ENCODE measurements around the gene ADCY7. TPM values are rescaled to one million over a fixed set of nuclear protein-coding genes. Genes with fewer than 3 reads are reported as not detected.
A peak's percentile ranks its signal among the peaks of the same experiment; 100 is the strongest.

Gene ADCY7
- total RNA-seq, 6 experiments from 2014 or later: 2.5 to 10.2 (median 6.5) TPM

GRCh38 chr16:50360033-50360778, 93.9 kb downstream of the ADCY7 start:
- 77% methylated on average over 6 of the region's 6 CpGs for WGBS (ENCODE audit: insufficient coverage, low coverage, low lambda C conversion rate, missing lambda C conversion rate)
- ATAC-seq: peak in 1 of 4 donors; percentile 78
- no peak for TF ChIP-seq CTCF (IDR thresholded peaks at IDR 0.05)
- TF ChIP-seq POLR2A (IDR thresholded peaks at IDR 0.05): no peak

DNA sequence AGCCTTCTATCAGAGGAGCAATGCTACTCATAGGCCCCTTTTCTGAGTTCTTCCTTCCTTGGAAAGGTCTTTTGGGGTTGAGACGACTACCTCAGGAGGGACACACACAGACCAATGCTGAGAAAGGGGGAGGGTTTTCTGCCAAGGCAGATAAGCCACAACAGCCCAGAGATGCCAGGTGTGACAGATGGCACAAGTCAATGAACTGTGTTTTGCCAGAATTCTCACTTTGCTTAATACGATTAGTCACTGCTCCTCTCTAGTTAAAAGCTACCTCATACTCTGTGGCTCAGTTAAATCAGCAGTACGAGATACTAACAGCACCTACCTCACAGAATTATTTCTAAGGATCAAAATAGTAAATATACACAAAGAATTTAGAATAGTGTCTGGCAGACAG, 94.4 kb downstream of the ADCY7 start:
- no peaks in the 10 kb centered on the region for H3K9me3 ChIP-seq
- DNase-seq: no peak
- TF ChIP-seq POLR2A (IDR thresholded peaks at IDR 0.05) (no peak), CTCF (IDR thresholded peaks at IDR 0.05) (no peak)
- H3K27me3 ChIP-seq: no peaks in the 10 kb centered on the region
- peaks cover 0 to 6% (median 2%) of the 10 kb centered on the region in 4 donors for H3K4me1 ChIP-seq
- no peak overlapping the region for H3K4me3 ChIP-seq
- intact Hi-C loops (cut with DNase I): no loop called here
- 79% methylated on average over 3 of the region's 3 CpGs for WGBS (ENCODE audit: insufficient coverage, low coverage, low lambda C conversion rate, missing lambda C conversion rate)
- peak in 1 of 4 donors; percentile 92 for ATAC-seq
- no peak overlapping the region for H3K27ac ChIP-seq
- H3K36me3 ChIP-seq: peaks cover 0 to 29% (median 7%) of the 10 kb centered on the region in 4 donors

More at GRCh38 chr16:50360033-50360778, 93.9 kb downstream of the ADCY7 start:
- Histone ChIP-seq H3K4me1 (peaks cover 0 to 6% (median 0%) of the 10 kb centered on the region in 4 donors), H3K27me3 (no peaks in the 10 kb centered on the region), H3K36me3 (peaks cover 0 to 28% (median 7%) of the 10 kb centered on the region in 4 donors), H3K4me3 (no peak overlapping the region), H3K27ac (no peak overlapping the region), H3K9me3 (no peaks in the 10 kb centered on the region)
- no peak for DNase-seq
- intact Hi-C loops (cut with DNase I): no loop called here

DNA sequence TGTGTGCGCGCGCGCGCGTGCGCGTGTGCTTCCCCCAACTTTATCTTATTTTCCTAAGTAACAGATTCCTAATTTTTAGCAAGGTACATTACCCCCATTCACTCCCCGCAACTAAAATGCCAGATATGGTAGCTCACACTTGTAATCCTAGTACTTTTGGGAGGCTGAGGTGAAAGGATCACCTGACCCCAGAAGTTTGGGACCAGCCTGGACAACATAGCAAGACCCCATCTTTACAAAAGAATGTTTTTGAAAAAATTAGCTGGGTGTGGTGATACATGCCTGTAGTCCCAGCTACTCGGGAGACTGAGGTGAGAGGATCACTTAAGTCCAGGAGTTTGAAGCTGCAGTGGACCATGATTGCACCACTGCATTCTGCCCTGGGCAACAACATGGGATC, 97.3 kb downstream of the ADCY7 start:
- 90% methylated on average over 10 of the region's 10 CpGs for WGBS (ENCODE audit: insufficient coverage, low coverage, low lambda C conversion rate, missing lambda C conversion rate)
- peaks cover 0 to 39% (median 7%) of the 10 kb centered on the region in 4 donors for H3K36me3 ChIP-seq
- H3K27ac ChIP-seq: no peak overlapping the region

DNA sequence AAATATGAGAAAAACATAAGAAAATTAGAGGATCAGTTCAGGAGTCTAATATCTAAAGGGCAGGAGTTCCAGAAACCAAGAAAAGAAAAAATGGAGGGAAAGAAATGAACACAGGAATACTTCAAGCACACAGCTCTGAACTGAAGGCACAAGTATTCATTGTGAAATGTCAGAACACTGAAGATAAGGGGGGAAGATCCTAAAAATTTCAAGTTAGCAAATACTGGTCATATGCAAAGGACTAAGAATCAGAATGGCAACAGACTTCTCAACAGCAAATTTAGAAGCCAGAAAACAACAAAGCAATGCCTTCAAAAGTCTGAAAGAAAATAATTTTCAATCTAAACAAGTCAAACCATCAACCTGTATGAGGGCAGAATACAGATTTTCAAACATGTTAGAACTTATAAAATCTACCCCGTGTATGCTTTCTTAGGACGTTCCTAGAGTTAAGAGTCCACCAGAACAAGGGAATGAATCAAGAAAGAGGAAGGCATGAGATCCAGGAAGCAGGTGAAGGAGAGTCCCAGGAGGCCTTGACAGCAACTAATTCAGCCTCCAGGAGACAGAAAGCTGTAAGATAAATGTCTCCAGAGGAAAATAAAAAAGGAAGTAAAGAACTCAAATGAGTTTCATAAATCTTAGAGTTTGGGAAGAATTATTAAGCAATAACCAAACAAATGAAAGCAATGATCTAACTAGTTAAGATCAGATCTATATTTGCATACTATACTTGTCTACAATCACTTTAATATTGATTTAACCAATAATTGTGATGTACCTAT, 99.6 kb downstream of the ADCY7 start:
- peaks cover 0 to 28% (median 7%) of the 10 kb centered on the region in 4 donors for H3K4me1 ChIP-seq

More for the DNA sequence above, 97.3 kb downstream of the ADCY7 start:
- Histone ChIP-seq H3K4me3 (no peak overlapping the region), H3K27me3 (no peaks in the 10 kb centered on the region), H3K4me1 (peaks cover 0 to 24% (median 7%) of the 10 kb centered on the region in 4 donors), H3K9me3 (no peaks in the 10 kb centered on the region)
- ATAC-seq (no peak), DNase-seq (no peak)
- intact Hi-C loops (cut with DNase I): no loop called here
- TF ChIP-seq CTCF (IDR thresholded peaks at IDR 0.05): no peak
- TF ChIP-seq POLR2A (IDR thresholded peaks at IDR 0.05): no peak

More for the DNA sequence above, 99.6 kb downstream of the ADCY7 start:
- H3K27me3 ChIP-seq: no peaks in the 10 kb centered on the region
- no peak overlapping the region for H3K27ac ChIP-seq
- WGBS (ENCODE audit: insufficient coverage, low coverage, low lambda C conversion rate, missing lambda C conversion rate): 17% methylated on average over 2 of the region's 2 CpGs
- no peak overlapping the region for H3K4me3 ChIP-seq
- intact Hi-C loops (cut with DNase I): no loop called here
- H3K9me3 ChIP-seq: no peaks in the 10 kb centered on the region
- TF ChIP-seq CTCF (IDR thresholded peaks at IDR 0.05): no peak
- TF ChIP-seq POLR2A (IDR thresholded peaks at IDR 0.05): no peak
- peaks cover 0 to 39% (median 7%) of the 10 kb centered on the region in 4 donors for H3K36me3 ChIP-seq
- no peak for DNase-seq
- no peak for ATAC-seq

Small RNAs within 50 kb of the gene (microRNA-seq; reads per million reads assigned to microRNA genes)
- 0 reads per million in 2 donors for gene MIR6771

Small RNAs within 50 kb of the gene (small RNA-seq; reads per million reads assigned to genes)
- 0 reads per million in 2 experiments for gene MIR6771

Other genes with a start within 250 kb of the ADCY7 start
- gene CNEP1R1, start 241.3 kb upstream of the ADCY7 start, total RNA-seq: 1 to 10 TPM; 6.0 to 9.6 (median 7.5) TPM
- 10 to 100 TPM in 5 of 6 experiments, 1 to 10 TPM in 1; 8.7 to 21.1 (median 12.2) TPM for gene HEATR3, start 200.6 kb upstream of the ADCY7 start, total RNA-seq
- gene TENT4B, start 113.2 kb upstream of the ADCY7 start, total RNA-seq: 10 to 100 TPM in 1 of 6 experiments, 1 to 10 TPM in 5; 7.2 to 13.2 (median 9.3) TPM
- 10 to 100 TPM; 16.9 to 24.1 (median 20.2) TPM for gene BRD7, start 102.4 kb downstream of the ADCY7 start, total RNA-seq

All from right lobe of liver (tissue), 6 donors.